BJ (cell line): Measurements from ENCODE around the gene F13A1. TPM values are rescaled to one million over a fixed set of nuclear protein-coding genes. Genes with fewer than 3 reads are reported as not detected.

Experiments used
- CTCF ChIA-PET: fragments of 350-600 bp; formaldehyde crosslinking; extraction: SDS; loops from one replicate; lab custom pipeline; 2021; ENCODE audit warnings: antibody characterized with exemption, inconsistent platforms; lab: Yijun Ruan, JAX
- POLR2A ChIA-PET: fragments of 300-600 bp; sonication (Branson Sonifier 250); formaldehyde crosslinking; extraction: SDS; loops from one replicate; lab custom pipeline; 2021; ENCODE audit warnings: antibody characterized with exemption; lab: Charles Lee
- DNase-seq: peaks from one replicate; pipeline ENCODE4 v3.0.0-alpha.2; 2011; ENCODE audit warnings: low read depth
- H3K27me3 ChIP-seq: 2 replicates; pipeline ENCODE4 v1.6.0; 2011; ENCODE audit warnings: low read length; ENCODE audit not compliant: control insufficient read depth, insufficient read depth
- H3K36me3 ChIP-seq: 2 replicates; pipeline ENCODE4 v1.5.1; 2011; ENCODE audit warnings: low read length; ENCODE audit not compliant: control insufficient read depth, insufficient read depth
- H3K4me3 ChIP-seq: 2 replicates; pipeline ENCODE4 v1.5.1; 2011; ENCODE audit warnings: low read depth, mild to moderate bottlenecking, control low read depth, low read length
- CTCF ChIP-seq: IDR thresholded peaks from 2 replicates; pipeline ENCODE4 v1.5.1; 2011; ENCODE audit warnings: low read depth, mild to moderate bottlenecking, control low read depth, inconsistent platforms, low read length, moderate library complexity; ENCODE audit not compliant: insufficient read depth
- polyA plus RNA-seq: library from polyadenylated mRNA; depleted of rRNA; stranded (reverse); fragments of >200 nt; gene quantifications from 2 replicates; pipeline ENCODE4 v1.2.3, GENCODE V29; 2011

Gene F13A1
- polyA plus RNA-seq, 1 experiment: not detected

DNA sequence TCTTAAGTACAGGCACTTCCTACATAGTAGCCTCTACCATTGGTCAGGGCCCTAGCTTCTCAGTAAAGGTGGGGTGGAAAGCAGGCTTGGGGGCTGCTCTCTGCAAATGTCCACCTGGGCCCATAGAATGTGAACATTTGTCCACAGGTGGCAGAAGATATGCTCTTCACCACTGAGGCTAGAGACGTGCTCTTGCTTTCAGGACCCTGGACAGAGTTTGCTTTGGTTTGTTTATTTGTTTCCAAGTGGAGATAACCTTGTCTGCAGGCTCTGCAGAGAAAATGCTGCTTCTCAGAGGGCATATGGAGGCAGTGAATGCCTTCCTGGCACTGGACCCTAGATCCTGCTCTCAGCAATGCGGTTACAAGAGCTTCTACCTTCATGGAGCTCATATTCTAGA is 129.0 kb downstream of the F13A1 start:
- no peaks in the 10 kb centered on the region for H3K27me3 ChIP-seq
- POLR2A ChIA-PET: no interaction called here
- H3K4me3 ChIP-seq: no peak overlapping the region
- no peak for DNase-seq
- no peak for TF ChIP-seq CTCF
- CTCF ChIA-PET: no interaction called here
- no peaks in the 10 kb centered on the region for H3K36me3 ChIP-seq

GRCh38 chr6:6180684-6181083 is 139.8 kb downstream of the F13A1 start:
- DNase-seq: no peak
- ChIA-PET POLR2A (no interaction called here), CTCF (no interaction called here)
- no peaks in the 10 kb centered on the region for H3K27me3 ChIP-seq
- no peak overlapping the region for H3K4me3 ChIP-seq
- H3K36me3 ChIP-seq: no peaks in the 10 kb centered on the region
- no peak for TF ChIP-seq CTCF

DNA sequence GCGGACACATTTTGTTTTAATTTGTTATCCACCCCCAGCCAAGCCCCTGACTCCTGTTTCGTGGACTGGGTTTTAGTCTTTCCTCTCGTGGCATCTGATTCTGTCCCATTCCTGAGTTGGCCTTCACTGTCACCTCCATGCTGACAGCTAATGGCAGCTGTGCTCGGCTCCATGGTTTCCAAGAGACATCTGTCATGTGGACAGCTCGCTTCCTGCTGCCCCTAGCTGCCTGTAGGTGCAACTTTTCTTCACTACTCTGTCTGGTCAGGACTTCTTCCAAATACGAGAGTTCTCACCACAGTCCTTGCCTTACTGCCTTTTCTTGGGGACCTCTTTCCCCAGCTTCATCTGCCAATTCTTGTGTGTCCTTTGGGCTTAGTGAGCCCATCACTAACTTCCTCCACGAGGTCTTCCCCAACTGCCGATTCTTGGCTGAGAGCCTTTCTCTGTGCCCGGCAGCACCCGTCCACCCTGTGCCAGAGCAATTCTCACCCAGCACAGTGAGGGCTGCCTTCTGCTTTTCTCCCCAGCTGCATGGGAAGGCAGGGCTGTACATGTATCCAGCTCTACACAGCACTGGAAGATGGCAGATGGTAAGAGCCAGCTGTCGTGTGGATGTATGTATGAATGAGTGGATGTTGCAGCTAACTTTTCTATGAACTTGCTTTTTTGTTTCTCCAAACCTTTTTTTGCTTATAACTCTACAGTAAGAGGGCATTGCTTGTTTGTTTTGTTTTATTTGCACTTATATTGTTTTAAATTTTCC is 140.4 kb downstream of the F13A1 start:
- Histone ChIP-seq H3K36me3 (no peaks in the 10 kb centered on the region), H3K4me3 (no peak overlapping the region), H3K27me3 (no peaks in the 10 kb centered on the region)
- no peak for TF ChIP-seq CTCF
- ChIA-PET POLR2A (no interaction called here), CTCF (no interaction called here)
- no peak for DNase-seq

GRCh38 chr6:6178795-6179194 is 141.7 kb downstream of the F13A1 start:
- Histone ChIP-seq H3K27me3 (no peaks in the 10 kb centered on the region), H3K4me3 (no peak overlapping the region), H3K36me3 (no peaks in the 10 kb centered on the region)
- ChIA-PET POLR2A (no interaction called here), CTCF (no interaction called here)
- DNase-seq: no peak
- no peak for TF ChIP-seq CTCF

- Histone ChIP-seq H3K4me3 (no peak overlapping the region), H3K36me3 (no peaks in the 10 kb centered on the region), H3K27me3 (no peaks in the 10 kb centered on the region)
- ChIA-PET POLR2A (no interaction called here), CTCF (no interaction called here)
- DNase-seq: no peak
- no peak for TF ChIP-seq CTCF
These were observed 142.7 kb downstream of the F13A1 start for GRCh38 chr6:6177754-6178153.
